GM19372 (cell line): Measurements from ENCODE around the gene JAG1.

Experiments
- ATAC-seq: cut with Tn5 transposase; IDR thresholded peaks from one replicate; pipeline ENCODE4 v1.9.1; 2021; ENCODE audit warnings: mild to moderate bottlenecking, low read depth, moderate library complexity; ENCODE audit not compliant: unreplicated experiment

Gene JAG1

GRCh38 chr20:10655720-10656669, 17.8 kb downstream of the JAG1 start:
- no peak for ATAC-seq

- ATAC-seq, result peak; percentile 44
These were observed 19.2 kb downstream of the JAG1 start for GRCh38 chr20:10654630-10655029.

- no peak for ATAC-seq
These were observed 19.6 kb downstream of the JAG1 start for GRCh38 chr20:10654250-10654610.

- peak; percentile 41 for ATAC-seq
These were observed 20.1 kb downstream of the JAG1 start for GRCh38 chr20:10653599-10654249.

GRCh38 chr20:10652660-10653261, 21.0 kb downstream of the JAG1 start:
- no peak for ATAC-seq

- ATAC-seq, result no peak
These were observed 21.6 kb downstream of the JAG1 start for GRCh38 chr20:10652185-10652584.

- no peak for ATAC-seq
These were observed 22.4 kb downstream of the JAG1 start for GRCh38 chr20:10651227-10651990.

- no peak for ATAC-seq
These were observed 24.0 kb downstream of the JAG1 start for GRCh38 chr20:10649797-10650160.

GRCh38 chr20:10649080-10649796, 24.6 kb downstream of the JAG1 start:
- no peak for ATAC-seq

GRCh38 chr20:10648651-10649050, 25.1 kb downstream of the JAG1 start:
- no peak for ATAC-seq

- no peak for ATAC-seq
These were observed 25.9 kb downstream of the JAG1 start for GRCh38 chr20:10647909-10648308.

- no peak for ATAC-seq
These were observed 26.3 kb downstream of the JAG1 start for GRCh38 chr20:10647471-10647870.

- ATAC-seq, result no peak
These were observed 26.8 kb downstream of the JAG1 start for GRCh38 chr20:10646886-10647420.

GRCh38 chr20:10646006-10646405, 27.8 kb downstream of the JAG1 start:
- ATAC-seq, result no peak

- ATAC-seq, result no peak
These were observed 28.6 kb downstream of the JAG1 start for GRCh38 chr20:10645205-10645570.

- ATAC-seq, result peak; percentile 56
These were observed 29.2 kb downstream of the JAG1 start for GRCh38 chr20:10644458-10645204.

GRCh38 chr20:10643560-10643873, 30.3 kb downstream of the JAG1 start:
- ATAC-seq, result no peak

GRCh38 chr20:10642856-10643559, 30.8 kb downstream of the JAG1 start:
- no peak for ATAC-seq

- ATAC-seq, result no peak
These were observed 31.9 kb downstream of the JAG1 start for GRCh38 chr20:10641893-10642292.
